Measurements from ENCODE around the gene PTPN14. TPM values are rescaled to one million over a fixed set of nuclear protein-coding genes. Genes with fewer than 3 reads are reported as not detected.
A peak's percentile ranks its signal among the peaks of the same experiment; 100 is the strongest.

Gene PTPN14
- total RNA-seq, 4 donors from 2014 or later = 42.8 to 63.8 (median 50.4) TPM

DNA sequence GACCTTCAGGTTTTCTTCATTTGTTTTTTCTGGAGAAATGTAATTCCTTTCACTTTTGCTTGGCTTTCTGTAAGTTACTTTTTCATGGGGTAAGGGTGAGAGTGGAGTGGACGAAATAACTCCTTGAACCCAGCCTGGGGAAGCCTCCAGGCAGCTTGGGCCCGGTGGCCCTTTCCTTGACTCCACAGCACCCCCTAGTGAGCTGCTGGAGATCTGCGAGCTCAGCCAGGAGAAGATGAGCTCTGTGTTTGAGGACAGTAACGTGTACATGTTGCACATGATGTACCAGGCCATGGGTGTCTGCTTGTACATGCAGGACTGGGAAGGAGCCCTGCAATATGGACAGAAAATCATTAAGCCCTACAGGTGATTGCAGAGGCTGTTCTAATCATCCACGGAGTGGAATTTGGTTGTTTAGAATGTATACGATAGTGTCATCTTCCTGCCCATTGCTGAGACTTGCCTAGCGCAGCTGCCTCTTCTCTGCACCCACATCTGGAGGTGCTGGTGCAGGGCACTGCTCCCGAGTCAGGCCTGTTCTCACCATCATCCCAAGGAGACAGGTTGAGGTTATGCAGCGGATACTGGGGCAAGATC is 219.5 kb downstream of the PTPN14 start:
- Histone ChIP-seq H3K36me3 (peaks cover 0 to 4% of the 10 kb centered on the region in 2 donors), H3K9me3 (no peaks in the 10 kb centered on the region), H3K4me3 (no peak overlapping the region), H3K27me3 (no peaks in the 10 kb centered on the region), H3K27ac (no peak overlapping the region), H3K4me1 (peaks cover 6 to 15% of the 10 kb centered on the region in 2 donors)
- intact Hi-C loops (cut with DNase I; ENCODE audit: low total_unique reads) = loop anchor here (2.0 kb wide), 1 partner anchor 295 kb away; no protein-coding TSS in a partner anchor
- DNase-seq = no peak
- TF ChIP-seq, protein P1, sequence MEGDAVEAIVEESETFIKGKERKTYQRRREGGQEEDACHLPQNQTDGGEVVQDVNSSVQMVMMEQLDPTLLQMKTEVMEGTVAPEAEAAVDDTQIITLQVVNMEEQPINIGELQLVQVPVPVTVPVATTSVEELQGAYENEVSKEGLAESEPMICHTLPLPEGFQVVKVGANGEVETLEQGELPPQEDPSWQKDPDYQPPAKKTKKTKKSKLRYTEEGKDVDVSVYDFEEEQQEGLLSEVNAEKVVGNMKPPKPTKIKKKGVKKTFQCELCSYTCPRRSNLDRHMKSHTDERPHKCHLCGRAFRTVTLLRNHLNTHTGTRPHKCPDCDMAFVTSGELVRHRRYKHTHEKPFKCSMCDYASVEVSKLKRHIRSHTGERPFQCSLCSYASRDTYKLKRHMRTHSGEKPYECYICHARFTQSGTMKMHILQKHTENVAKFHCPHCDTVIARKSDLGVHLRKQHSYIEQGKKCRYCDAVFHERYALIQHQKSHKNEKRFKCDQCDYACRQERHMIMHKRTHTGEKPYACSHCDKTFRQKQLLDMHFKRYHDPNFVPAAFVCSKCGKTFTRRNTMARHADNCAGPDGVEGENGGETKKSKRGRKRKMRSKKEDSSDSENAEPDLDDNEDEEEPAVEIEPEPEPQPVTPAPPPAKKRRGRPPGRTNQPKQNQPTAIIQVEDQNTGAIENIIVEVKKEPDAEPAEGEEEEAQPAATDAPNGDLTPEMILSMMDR (IDR thresholded peaks at IDR 0.05 in 4 of 5, conservative IDR thresholded peaks at IDR 0.05 in 1 of 5) = peak; percentile 54 to 76 (median 61)
- no peak for TF ChIP-seq POLR2A (IDR thresholded peaks at IDR 0.05)
- peak in 1 of 2 donors; percentile 15 for ATAC-seq
- in situ Hi-C loops (cut with MboI; ENCODE audit: low sequenced_read_pairs in 4 of 4) = loop anchor here (5.0 to 10.0 kb wide), 4 partner anchors 70 to 255 kb away; no protein-coding TSS in a partner anchor

DNA sequence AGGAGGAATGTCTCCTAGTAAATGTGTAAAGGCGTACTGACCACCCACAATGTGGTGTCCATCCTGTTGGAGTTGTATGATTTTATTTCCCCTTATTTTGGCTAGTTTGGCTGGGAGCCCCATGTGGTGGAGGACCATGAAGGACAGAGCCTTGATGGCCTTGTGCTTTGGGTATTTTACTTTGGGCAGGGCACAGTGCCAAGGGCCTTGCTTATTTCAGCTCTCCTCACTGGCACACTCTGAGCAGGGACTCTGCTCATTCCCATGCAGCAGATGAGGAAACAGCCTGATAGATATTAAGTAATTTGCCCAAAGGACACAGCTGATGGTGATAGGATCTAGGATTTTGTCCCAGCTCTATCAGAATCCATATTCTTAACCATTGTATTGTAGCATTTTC is 220.2 kb downstream of the PTPN14 start:
- in situ Hi-C loops (cut with MboI; ENCODE audit: low sequenced_read_pairs in 4 of 4) (loop anchor here (5.0 to 10.0 kb wide), 4 partner anchors 69 to 256 kb away; no protein-coding TSS in a partner anchor), intact Hi-C loops (cut with DNase I; ENCODE audit: low total_unique reads) (no loop called here)
- H3K36me3 ChIP-seq = peaks cover 0 to 4% of the 10 kb centered on the region in 2 donors
- H3K27ac ChIP-seq = peak overlapping the region in 2 of 4 donors; percentile 0 to 7
- no peaks in the 10 kb centered on the region for H3K9me3 ChIP-seq
- H3K27me3 ChIP-seq = no peaks in the 10 kb centered on the region
- TF ChIP-seq, protein P1 (IDR thresholded peaks at IDR 0.05 in 4 of 5, conservative IDR thresholded peaks at IDR 0.05 in 1 of 5) = no peak
- no peak for TF ChIP-seq POLR2A (IDR thresholded peaks at IDR 0.05)
- no peak for ATAC-seq
- H3K4me3 ChIP-seq = no peak overlapping the region
- DNase-seq = no peak
- H3K4me1 ChIP-seq = peaks cover 6 to 15% of the 10 kb centered on the region in 2 donors

DNA sequence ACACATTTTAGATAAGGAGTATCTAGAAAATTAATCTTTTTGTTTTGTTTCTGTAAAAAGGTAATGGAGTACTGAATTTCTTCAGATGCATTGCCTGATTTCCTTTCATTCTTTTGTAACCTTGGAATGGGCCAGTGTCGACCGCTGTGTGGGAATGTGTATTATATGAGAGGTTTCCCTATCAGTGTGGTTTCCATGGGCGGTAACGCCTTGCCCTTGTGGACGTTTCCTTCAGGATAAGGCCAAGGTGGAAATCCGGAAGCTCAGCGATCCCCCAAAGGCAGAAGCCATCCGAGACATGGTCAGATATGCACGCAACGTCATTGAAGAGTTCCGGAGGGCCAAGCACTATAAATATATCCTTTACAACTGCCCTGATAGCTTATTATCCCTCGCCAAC is 220.7 kb downstream of the PTPN14 start:
- in situ Hi-C loops (cut with MboI; ENCODE audit: low sequenced_read_pairs in 4 of 4) = loop anchor here (5.0 to 10.0 kb wide), 4 partner anchors 68 to 257 kb away; no protein-coding TSS in a partner anchor
- peak overlapping the region in 1 of 4 donors; percentile 7 for H3K27ac ChIP-seq
- peaks cover 0 to 6% of the 10 kb centered on the region in 2 donors for H3K36me3 ChIP-seq
- DNase-seq = no peak
- no peak for TF ChIP-seq POLR2A (IDR thresholded peaks at IDR 0.05)
- TF ChIP-seq, protein P1 (IDR thresholded peaks at IDR 0.05 in 4 of 5, conservative IDR thresholded peaks at IDR 0.05 in 1 of 5) = no peak
- H3K4me1 ChIP-seq = peaks cover 6 to 15% of the 10 kb centered on the region in 2 donors
- H3K27me3 ChIP-seq = no peaks in the 10 kb centered on the region
- ATAC-seq = no peak
- no peak overlapping the region for H3K4me3 ChIP-seq
- intact Hi-C loops (cut with DNase I; ENCODE audit: low total_unique reads) = no loop called here
- no peaks in the 10 kb centered on the region for H3K9me3 ChIP-seq

DNA sequence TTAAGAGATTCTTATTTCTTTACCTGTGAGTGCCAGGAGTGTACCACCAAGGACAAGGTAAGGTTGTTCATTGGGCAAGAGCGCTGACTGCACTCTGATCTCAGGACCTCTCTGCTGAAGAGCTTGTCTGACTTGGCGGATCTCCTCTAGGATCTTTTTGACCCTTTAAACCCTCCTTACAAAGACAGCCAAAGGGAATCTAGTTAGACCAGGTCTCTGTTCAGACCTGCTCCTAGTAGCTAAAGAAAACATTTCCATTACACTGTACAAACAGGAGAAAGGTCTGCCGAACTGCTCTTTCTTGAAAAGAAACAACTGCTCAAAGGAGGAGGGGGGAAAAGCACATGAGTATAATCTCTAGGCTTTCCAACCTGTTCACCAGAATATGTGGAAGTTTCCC is 221.2 kb downstream of the PTPN14 start:
- Histone ChIP-seq H3K4me3 (no peak overlapping the region), H3K27ac (peak overlapping the region in 1 of 4 donors; percentile 7), H3K9me3 (no peaks in the 10 kb centered on the region), H3K27me3 (no peaks in the 10 kb centered on the region), H3K4me1 (peaks cover 6 to 15% of the 10 kb centered on the region in 2 donors), H3K36me3 (peaks cover 0 to 10% of the 10 kb centered on the region in 2 donors)
- ATAC-seq = no peak
- no peak for DNase-seq
- in situ Hi-C loops (cut with MboI; ENCODE audit: low sequenced_read_pairs in 4 of 4) (loop anchor here (5.0 to 10.0 kb wide), 4 partner anchors 68 to 257 kb away; no protein-coding TSS in a partner anchor), intact Hi-C loops (cut with DNase I; ENCODE audit: low total_unique reads) (no loop called here)
- no peak for TF ChIP-seq POLR2A (IDR thresholded peaks at IDR 0.05)
- TF ChIP-seq, protein P1 (IDR thresholded peaks at IDR 0.05 in 4 of 5, conservative IDR thresholded peaks at IDR 0.05 in 1 of 5) = no peak
